HG03460 (cell line): ENCODE results near the gene ARPC2.

Experiments used
- ATAC-seq: cut with Tn5 transposase; IDR thresholded peaks from one replicate; pipeline ENCODE4 v1.9.1; 2021; ENCODE audit not compliant: unreplicated experiment

ARPC2 gene

GRCh38 chr2:218252509-218253231 lies 35.7 kb downstream of the ARPC2 start:
- ATAC-seq: no peak

GRCh38 chr2:218253232-218253625 lies 36.2 kb downstream of the ARPC2 start:
- ATAC-seq: no peak

- ATAC-seq: no peak
Measured at GRCh38 chr2:218255446-218255845, 38.5 kb downstream of the ARPC2 start.

GRCh38 chr2:218256612-218257350 lies 39.8 kb downstream of the ARPC2 start:
- no peak for ATAC-seq

- ATAC-seq: peak; percentile 69
Measured at GRCh38 chr2:218257390-218257981, 40.5 kb downstream of the ARPC2 start.

GRCh38 chr2:218259099-218259961 lies 42.3 kb downstream of the ARPC2 start:
- no peak for ATAC-seq

- ATAC-seq: no peak
Measured at GRCh38 chr2:218260166-218260565, 43.2 kb downstream of the ARPC2 start.

- no peak for ATAC-seq
Measured at GRCh38 chr2:218260742-218261422, 43.9 kb downstream of the ARPC2 start, which contains the start of gene GPBAR1. Gene GPBAR1 (plus strand): TSS chr2:218261015. CDS start chr2:218262725, 1,710 bp downstream.

GRCh38 chr2:218261423-218262236 lies 44.6 kb downstream of the ARPC2 start:
- no peak for ATAC-seq

- no peak for ATAC-seq
Measured at GRCh38 chr2:218262237-218262600, 45.2 kb downstream of the ARPC2 start.

- no peak for ATAC-seq
Measured at GRCh38 chr2:218262631-218263586, 45.9 kb downstream of the ARPC2 start.

- ATAC-seq: no peak
Measured at GRCh38 chr2:218263817-218264641, 47.0 kb downstream of the ARPC2 start.

- no peak for ATAC-seq
Measured at GRCh38 chr2:218264773-218265561, 48.0 kb downstream of the ARPC2 start.

GRCh38 chr2:218265626-218266025 lies 48.6 kb downstream of the ARPC2 start:
- no peak for ATAC-seq

- ATAC-seq: no peak
Measured at GRCh38 chr2:218266316-218266979, 49.5 kb downstream of the ARPC2 start.

GRCh38 chr2:218267259-218267658 lies 50.3 kb downstream of the ARPC2 start:
- ATAC-seq: no peak
